HG02981 (cell line): ENCODE measurements around the gene PPM1L.
"Not testable (repeated sequence)": the region's sequence is repeated elsewhere in the genome, so short reads cannot be mapped to it uniquely, and the experiment has no call there.

Experiments used
- ATAC-seq: cut with Tn5 transposase; IDR thresholded peaks from one replicate; pipeline ENCODE4 v1.9.1; 2021; ENCODE audit warnings: mild to moderate bottlenecking, moderate library complexity; ENCODE audit not compliant: unreplicated experiment

Gene PPM1L

DNA sequence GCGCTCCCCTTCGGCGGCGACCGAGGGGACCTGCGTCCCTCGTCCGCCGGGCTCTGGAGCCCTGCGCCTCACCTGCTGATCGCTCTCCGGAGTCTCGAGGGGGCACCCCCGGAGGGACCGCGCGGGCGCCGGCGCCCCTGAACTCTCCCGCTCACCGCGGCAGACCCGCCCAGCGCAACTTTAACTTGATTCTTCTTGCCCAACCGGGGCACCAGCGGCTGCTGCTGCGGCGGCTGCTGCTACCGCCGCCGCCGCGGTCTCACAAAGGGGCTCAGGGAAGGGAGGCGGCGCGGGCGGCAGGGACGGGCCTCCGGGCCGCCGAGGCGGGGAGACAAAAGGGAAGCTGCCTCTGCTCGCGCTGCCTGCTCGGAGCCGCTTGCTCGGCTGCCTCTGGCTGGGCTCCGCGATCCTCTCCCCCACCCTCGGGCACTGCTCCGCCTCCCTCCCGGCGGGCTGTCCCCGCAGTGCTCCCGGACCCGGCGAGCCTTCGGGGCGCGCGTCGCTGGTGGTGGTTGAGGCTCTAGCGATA is at the start of gene PPM1L:
Gene PPM1L (plus strand): TSS at position 456 of the 529 bp plus-strand sequence.
- ATAC-seq = peak; percentile 32

DNA sequence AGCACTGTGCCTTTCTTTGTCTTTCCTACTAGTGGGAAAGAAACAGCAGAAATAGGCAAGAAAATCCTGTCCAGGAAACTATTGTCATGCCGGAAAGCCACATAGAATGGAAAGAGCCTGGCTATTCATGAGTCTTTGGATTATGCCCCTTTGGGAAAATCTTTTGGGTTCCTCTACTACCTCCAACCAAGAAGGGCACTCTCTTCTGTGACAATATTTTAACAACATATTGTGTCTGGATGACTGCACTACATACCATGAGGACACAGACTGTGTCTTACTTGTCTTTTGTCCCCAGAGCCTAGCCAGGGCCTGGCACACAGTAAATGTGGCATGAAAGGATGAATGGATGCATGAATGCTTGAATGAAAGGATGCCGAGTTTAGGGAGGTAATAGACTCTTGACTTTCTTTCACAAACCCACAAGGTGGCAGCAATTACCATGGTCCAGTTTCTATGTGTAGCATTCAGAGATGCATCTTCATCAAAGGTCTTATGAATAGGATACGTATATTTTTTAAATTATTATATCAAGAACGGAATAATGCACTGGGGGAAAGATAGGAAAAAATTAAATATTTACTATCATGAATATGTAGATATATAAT is 48.7 kb upstream of the PPM1L start:
- peak; percentile 67 for ATAC-seq

DNA sequence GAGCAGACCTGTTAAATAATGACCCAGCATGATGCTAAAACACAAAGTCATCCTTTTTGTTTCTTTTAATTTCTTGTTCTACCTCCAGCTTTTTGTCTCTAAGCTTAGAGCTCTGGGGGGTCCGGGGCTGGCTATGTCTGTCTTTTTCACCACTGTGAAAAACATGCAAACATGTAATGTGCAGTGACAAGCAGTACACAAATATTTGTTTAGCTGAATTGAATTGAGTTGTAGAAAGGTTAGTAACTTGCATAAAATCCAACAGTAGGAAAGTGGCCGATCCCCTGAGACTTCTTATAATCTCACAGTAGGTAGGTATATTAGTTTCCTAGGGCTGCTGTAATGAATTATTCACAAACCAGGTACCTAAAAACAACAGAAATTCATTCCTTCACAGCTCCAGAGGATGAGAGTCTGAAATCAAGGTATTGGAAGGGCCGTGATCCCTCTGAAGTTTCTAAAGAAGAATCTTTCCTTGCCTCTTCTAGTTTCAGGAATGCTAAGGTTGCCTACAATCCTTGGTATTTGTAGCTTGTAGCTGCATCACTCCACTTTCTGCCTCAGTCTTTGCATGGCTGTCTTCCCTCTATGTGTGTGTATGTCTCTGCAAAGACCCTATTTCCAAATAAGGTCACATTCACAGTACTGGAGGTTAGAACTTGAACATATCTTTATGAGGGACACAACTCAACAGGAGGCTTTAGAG is 46.4 kb upstream of the PPM1L start:
- ATAC-seq = no peak

DNA sequence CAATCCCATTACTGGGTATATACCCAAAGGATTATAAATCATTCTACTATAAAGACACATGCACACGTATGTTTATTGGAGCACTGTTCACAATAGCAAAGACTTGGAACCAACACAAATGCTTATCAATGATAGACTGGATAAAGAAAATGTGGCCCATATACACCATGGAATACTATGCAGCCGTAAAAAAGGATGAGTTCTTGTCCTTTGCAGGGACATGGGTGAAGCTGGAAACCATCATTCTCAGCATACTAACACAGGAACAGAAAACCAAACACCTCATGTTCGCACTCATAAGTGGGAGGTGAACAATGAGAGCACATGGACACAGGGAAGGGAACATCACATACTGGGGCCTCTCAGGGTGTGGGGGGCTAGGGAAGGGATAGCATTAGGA is 42.9 kb upstream of the PPM1L start:
- not testable (repeated sequence) for ATAC-seq

DNA sequence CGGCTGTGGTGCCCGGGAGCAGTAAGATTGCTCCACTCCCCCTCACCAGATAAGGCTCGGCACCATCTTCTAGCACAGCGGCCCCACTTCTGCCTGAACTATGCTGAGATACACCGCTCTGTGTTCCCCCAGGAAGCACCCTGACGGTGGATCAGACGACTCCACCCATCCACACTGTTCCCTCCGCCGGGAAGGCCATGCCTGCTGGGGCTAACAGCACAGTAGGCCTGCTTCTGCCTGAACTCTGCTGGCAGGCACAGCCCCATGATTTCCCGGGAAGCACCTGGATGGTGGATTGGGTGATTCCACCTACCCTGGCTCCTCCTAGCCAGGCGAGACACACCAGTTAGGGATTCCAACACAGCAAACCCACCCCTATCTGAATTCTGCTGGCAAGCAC is 36.3 kb upstream of the PPM1L start:
- no peak for ATAC-seq

DNA sequence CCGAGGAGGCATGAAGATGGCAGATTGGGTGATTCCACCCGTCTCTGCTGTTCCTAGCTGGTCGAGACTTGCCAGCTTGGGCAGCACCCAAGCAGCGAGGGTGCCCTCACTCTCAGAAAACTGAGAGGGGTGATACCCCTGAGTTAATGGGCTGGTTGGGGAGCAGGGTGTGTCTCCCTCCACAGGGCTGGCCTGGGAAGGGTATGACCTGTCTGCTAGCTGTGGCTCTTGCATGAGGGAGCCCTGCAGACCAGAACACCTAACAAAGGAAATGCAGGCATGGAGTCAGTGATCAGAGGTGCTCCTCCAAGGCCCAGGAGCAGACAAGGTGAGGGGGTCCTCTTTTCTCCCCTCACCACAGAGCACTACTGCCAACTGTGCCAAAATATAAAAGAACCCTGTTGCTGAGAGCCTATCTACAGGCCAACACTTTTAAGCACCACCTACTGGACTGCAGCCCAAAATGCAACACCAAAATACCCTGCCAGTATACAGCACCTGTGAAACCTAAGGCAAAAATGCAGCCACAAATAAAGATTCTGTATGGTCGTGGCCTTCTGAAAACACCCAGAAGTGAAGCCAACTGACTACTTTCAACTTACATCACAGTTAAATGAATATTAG is 35.8 kb upstream of the PPM1L start:
- no peak for ATAC-seq

DNA sequence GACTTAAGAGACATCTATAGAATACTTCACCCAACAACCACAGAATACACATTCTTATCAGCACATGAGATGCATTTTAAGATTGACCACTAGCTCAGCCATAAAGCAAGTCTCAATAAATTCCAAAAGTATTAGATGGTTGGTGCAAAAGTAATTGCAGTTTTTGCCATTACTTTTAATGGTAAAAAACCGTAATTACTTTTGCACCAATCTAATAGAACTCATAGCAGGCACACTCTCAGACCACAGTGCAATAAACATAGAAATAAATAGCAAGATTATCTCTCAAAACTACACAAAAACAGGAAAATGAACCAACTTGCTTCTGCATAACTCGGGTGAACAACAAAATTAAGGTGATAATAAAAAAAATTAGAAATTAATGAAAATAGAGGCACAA is 33.7 kb upstream of the PPM1L start:
- no peak for ATAC-seq

DNA sequence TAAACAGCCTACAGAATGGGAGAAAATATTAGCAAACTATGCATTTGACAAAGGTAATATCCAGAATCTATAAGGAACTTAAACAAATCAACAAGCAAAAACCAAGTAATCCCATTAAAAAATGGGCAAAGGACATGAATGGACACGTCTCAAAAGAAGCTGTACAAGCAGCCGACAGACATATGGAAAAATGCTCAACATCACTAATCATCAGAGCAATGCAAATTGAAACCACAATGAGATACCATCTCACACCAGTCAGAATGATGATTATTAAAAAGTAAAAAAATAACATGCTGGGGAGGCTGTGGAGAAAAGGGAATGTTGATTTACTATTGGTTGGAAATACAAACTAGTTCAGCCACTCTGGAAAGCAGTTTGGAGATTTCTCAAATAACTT is 30.7 kb upstream of the PPM1L start:
- ATAC-seq = no peak

DNA sequence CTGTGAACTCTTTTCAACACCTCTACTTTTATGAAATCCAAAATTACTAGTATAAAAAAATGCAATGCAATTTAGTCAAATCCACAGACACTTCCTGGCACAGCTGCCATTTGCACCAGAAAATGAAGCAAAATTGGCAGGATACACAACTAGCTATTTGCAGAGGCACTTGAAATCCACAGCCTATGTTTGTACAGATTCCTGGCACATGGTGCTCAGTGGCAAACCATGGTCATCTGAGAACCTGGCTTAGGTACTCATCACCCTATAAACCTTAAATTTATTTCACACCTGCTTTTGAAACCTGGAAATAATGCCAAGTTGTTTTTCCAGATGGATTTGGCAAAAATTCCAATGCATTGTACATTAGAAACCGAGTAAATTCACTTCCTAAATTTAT is 20.2 kb upstream of the PPM1L start:
- no peak for ATAC-seq

DNA sequence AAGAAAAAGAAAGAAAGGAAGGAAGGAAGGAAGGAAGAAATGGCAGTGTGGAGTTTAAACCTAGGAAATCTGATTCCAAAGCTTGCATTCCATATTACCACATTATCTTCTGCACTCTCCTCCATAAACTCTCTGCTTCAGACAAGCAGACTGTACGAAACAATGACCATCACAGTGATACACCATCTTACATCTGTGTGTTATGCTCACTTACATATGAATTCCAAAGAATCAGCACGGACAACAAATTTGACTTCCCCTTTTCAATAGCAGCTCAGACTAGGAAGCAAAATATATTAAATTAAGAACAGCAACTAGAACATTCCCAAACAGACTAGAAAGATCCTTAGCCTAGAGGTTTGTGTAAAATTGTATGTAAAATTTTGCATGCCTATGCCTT is 18.0 kb upstream of the PPM1L start:
- no peak for ATAC-seq

DNA sequence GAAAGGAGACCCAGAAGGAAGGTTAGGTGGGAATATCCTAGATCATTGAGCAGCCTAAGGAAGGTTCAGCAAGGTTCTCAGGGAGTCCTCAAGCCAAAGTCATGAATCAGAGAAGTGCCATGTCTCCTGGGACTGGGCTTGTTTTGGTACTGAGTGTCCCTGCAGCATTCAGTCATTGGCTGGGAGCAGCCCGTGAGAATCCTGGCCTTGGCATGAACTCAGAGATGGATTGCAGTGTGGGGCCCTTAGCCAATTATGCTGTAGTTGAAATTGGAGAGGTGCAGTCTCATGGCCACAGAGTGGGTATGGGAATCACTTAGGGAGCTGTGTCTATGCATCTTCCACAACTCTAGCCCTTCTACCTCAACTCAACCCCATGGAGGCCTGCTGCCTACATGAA is 17.0 kb upstream of the PPM1L start:
- no peak for ATAC-seq

DNA sequence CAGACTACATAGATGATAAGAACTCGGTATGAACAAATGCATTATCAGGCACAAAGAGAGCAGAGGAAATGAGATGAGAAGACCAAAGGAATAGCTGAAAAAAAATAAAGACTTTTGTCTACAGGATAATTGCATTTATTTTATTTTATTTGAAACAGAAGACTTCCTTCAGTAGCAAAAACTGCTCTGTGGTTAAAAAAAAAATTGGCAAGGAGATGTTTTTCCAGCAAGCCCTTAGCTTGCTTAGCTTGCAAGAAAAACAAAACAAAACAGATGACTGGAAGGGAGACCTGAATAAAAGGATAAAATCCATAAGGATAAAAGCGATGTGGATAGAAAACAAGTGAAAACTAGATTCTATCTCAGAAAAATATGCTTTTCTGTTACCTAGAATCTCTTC is 9.1 kb upstream of the PPM1L start:
- no peak for ATAC-seq

DNA sequence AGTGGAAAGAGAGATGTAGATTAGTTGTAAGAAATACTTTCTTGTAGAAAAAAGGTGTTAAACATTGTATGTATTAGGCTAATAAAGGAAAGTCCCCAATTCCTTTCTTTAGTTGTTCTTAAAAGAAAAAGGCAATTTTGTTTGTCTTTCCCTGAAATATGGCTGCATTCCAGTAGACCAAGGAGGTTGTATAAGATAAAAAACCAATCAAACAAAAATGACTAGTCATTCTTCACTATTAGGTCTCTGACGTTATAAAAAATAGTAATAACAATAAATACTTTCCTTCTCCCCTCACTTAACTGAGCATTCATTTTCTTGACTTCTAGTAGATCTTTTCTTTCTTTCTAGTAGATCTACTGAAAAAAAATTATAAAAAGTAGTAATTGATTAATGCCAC is 8.6 kb upstream of the PPM1L start:
- no peak for ATAC-seq

DNA sequence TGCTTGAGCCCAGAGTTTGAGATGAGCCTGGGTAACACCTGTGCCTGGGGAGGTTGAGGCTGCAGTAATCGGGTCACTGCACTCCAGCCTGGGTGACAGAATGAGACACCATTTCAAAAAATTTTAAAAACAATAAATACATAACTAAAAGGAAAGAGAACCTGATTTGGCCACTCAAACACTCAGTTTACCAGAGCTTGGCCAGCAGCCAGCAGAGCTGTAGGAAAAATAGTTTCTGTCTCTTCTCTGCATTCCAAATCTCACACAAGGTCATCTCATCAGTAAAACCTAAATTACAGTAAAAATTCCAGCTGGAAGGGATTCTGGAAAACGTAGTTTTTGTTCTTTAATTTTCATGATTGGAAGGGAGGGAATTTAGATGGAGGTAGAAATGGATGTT is 7.8 kb upstream of the PPM1L start:
- no peak for ATAC-seq

DNA sequence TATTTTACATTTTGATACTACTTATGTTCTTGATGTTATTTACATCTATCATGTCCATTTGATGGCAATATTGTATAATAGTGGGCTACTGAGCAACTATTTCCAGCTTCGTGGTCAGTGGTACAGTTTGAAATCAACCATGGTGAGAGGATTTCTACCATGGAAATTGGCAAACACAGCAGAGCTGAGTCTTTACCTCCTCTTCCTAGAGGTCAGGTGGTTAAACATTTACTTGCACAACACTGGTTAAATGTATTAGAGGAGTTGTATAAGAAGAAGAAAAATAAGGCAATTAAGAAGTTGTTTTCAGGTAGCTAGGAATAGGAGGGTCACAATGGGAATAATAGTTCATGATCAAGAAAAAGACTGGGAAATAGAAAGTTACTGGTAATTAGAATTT is 7.2 kb upstream of the PPM1L start:
- no peak for ATAC-seq

DNA sequence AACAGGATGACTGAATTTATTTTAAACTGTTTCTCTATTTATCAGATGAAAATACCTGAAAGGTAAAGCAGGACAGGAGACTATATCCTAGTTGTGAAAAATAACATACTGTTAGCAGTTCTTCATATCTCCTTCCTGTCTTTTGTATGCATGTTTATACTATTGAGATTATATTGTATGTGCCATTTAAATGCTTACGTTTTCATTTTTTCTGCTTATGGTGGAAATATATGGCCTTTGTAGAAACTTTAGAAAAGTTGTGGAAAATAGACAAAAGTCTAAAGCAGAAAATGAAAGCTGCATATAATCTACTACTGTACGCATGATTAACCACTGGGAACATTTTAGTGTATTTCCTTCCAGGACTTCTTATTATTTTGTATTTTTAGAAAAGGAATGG is 2.1 kb upstream of the PPM1L start:
- ATAC-seq = no peak

DNA sequence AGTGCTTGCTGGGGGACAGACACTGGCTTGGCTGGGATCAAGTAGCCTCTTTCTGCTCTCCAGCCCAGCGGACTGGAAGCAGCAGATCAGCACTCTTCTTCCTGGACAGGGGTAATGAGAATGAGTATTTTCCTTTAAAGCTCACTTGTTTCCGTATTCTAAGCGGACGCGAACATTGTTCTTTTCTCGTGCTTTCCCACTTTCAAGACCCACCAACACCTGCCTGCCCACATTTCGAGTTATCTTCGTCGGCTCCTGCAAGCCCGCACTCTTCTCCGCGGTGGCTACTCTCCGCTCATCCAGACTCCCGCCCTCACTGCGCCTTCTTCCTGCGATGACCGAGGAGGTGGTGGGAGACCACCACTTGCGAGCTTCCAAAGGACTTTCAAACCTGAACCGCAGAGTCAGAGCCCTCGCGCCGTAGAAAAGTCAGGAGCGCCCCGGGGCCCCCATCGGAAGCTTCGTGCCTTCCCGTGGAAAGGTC is 1.6 kb upstream of the PPM1L start:
- no peak for ATAC-seq

DNA sequence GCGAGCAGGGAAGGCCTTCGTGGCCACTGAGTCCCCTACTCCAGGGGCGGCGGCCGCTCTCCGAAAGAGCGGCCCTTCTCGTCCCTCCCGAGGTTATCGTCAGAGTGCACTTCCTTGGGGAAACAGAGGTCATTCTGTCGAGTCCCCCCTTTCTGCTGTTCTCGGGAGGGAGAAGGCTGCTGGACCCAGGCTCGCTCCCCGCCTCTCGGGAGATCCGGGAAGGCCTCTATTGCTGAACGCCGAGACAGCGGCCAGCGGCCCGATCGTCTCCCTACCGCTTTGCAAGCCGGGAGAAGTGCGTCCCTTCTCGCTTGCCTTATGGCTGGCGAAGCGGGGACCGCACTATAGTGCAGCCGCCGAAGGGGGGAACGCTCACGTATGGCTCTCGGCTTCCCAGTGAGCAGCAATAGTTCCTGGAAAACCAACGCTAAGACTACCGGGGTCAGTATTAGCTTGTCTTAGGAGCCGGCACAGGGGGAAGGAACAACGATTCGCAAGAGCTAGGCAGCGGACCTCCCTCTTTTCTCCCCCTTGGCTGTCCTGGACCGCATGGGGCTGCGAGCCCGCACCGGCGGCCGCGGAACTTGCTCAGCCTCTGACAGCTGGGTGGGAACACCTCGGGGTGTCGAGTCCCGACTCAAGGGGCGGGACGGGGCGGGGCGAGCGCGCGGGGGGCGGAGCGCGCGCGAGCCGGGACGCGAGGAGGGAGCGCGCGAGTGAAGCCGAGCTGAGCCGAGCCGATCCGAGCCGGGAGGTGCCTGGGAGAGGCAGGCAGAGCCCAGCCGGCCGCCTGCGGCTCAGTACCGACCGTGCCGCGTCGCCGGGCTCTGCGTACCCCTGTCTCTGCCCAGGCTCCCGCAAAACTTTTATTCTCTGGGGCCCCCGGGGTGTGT is 930 bp upstream of the PPM1L start:
- peak; percentile 89 for ATAC-seq

DNA sequence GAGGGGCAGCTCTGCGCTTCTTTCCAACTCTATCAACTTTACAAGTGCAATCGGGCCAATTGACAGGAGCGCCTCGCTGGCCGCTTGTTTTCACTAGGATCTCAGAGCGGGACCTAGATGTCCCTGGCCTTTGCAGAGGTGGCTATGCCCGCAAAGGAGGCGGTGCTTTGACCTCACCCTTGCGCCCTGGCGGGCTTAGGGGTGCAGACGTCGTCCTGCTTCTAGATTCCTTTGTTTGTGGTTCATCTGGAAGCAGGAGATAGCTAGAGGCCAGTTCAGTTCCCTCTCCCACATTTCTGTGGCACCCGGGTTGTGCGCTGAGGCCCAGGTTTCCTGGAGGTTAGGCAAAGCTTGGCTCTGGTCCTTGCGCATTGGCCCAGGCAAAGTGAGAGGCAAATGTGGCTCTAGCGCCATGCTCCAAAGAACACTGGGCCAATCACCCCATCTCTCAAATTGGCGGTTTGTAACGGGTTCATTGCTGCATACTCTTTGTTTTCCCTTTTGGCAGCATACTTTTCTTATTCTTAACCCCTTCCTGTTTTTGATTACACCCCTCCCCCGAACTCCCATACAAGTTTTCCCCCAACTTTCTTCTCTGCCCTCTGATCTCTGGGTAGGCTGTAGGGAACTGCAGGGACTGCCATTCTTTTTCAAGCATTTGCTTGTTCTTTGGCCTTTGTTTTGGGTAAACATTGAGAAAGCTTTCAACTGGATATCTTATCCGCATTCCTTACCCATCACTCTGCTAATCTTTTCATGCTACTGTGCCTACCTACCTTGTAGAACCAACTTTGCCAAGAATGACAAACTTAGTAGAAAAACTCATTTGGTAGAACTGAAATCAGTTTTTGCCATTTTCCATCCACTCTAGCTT is 1.4 kb downstream of the PPM1L start:
- no peak for ATAC-seq

DNA sequence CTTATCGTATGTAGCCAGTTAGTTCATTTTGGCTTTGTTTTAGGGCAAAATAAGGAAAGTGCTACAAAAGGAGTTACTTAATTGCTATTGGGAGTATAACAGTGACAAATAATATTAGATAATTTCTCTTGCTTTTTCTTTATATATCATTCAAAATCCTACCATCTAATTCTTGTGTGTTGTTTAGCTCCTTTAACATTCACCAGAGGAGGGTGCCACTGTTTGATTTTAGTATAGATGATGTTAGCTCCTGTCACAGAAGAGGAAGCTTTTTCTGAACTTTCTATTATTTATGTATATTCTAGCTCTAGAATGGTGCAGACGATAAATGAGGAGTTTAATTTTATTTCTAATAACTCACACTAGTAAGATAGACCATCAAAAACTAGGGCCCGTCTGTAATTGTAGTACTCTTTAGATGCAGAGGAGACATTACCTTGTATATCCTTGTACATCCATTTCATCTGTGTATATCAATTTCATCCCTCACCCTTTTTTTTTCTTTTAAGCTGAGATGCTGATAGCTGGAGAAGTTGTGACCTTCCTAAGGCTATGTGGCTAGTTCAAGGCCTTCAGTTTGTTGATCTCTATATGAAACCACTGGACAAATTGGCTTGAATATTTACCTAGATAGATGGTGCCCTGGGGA is 3.0 kb downstream of the PPM1L start:
- ATAC-seq = no peak
